GM19238 (cell line): ENCODE measurements around the gene GATAD2B.
"Not testable (repeated sequence)": the region's sequence is repeated elsewhere in the genome, so short reads cannot be mapped to it uniquely, and the experiment has no call there.

Experiments
- DNase-seq: peaks from one replicate; pipeline ENCODE4 v3.0.0; 2011; ENCODE audit warnings: low spot score; ENCODE audit not compliant: insufficient read length

The GATAD2B gene

DNA sequence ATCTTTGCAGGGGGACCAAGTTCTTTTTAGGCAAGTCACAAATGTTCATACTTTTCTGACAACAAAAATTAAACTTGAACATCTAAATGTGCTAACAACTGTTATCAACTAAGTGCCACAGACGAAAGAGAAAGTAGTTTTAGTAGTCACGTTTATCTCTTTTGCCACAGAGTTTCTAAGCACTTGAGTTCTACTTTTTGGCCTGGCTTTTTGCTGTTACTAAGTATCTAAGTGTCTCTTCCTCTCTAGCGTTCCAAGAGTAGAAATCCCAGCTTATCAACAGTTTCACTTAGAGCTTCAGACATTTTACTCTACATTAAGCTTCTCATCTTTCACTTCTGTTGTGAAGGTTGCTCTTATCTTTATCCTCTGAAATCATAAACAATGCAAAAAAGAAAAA lies 34.2 kb downstream of the GATAD2B start:
- DNase-seq = peak; percentile 19

DNA sequence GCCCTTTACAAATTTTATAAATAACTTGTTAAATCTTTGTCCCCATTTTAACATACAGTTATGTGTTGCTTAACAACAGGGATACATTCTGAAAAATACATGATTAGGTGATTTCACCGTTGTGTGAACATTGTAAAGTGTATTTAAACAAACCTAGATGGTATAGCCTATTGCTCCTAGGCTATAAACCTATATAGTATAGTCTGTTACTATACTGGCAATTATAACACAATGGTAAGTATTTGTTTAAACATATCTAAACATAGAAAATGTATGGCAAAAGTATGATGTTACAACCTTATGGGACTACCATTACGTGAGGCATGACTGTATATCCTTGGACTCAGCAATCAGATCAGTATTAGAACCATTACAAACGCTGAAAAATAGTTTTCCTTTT lies 36.6 kb downstream of the GATAD2B start:
- no peak for DNase-seq

DNA sequence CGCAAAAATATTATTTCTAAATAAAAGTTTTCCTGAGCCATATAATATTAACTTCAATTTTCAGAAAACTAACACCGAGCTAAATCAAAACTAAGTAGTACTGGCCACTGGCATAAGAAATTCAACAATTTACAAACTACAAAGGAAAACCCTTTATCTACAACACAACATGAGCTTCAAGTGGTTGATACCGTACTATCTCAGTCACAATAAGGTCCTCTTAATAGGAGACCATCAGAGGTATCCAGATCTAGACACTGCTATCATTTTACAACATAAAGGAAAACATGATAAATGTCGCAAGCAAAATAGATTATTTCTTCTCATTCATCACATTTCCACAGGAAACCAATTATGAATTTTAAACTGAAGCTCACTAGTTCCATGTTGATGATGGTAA lies 39.5 kb downstream of the GATAD2B start:
- DNase-seq = no peak

DNA sequence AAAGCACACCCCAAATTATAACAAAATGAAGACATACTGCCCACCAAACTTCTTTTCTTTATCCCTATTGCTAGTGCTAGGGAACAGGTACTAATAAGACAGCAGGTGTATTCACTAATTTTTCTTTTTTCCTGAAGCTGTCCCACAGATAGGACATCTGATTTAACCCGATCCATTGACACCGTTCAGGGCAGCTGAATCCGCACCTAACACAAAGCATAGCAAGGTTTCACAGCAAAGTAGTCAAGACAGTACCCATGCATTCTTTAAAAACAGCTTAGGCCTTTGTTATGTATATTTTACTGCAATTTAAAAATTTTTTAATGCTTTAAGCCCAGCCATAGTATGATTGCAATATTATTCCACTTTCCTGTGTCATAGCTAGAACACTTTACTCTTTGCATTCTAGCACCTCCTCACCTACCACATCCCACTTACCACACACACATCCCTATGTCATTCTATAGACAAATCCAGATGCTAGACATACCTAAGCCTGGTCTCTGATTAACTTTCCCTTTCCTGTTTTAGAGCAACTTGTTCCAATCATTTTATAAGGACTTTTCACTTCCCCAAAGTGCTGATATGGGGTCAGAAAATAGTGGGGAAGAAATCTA lies 40.4 kb downstream of the GATAD2B start:
- no peak for DNase-seq

DNA sequence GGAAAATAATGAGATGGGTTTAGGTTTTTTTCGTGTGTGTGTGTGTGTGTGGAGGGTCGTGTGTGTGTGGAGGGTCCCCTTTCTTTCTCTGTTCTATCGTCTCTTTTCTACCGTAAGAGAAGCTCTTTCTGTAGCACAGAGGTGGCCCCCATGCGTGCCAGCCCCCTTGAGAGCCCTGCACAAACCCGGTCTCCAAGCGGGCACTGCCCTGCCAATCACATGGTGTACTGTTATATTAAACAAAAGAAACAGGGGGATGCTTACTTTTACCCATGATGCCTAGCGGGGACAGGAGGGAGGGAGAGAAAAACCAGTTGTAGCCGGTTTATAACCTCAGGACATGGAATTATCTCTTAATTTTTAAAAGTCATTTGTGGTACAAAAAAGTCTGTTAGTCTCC lies 41.0 kb downstream of the GATAD2B start:
- DNase-seq = no peak

DNA sequence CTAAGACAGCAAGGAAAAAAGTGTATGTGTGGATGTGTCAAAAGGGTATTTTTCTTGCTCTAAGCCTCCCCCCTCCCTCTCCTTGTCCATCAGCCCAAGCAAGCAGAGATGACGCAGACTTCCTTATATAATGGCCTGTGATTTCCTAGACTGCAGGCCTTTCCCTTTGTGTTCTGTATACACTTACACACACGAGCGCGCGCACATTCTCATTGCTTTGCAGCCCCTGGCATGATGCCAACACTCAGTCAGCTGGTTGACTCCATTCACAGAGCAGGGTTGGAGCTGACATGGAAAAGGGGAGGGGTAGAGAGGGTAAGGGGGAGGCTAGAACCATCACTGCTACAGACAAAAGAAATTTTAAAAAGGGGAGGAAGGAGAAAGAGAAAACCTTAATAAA lies 41.8 kb downstream of the GATAD2B start:
- no peak for DNase-seq

DNA sequence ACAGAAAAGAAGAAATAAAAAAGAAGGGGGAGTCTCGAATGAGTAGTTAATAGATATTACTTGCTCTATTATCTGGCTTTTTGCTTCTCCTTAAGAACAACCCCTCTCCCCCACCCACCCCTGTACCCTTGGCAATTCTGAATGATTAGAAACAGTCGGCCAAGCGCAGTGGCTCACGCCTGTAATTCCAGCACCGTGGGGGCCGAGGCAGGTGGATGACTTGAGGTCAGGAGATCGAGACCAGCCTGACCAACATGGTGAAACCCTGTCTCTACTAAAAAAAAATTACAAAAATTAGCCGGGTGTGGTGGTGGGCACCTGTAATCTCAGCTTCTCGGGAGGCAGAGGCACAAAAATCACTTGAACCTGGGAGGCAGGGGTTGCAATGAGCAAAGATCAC lies 42.7 kb downstream of the GATAD2B start:
- DNase-seq = no peak

DNA sequence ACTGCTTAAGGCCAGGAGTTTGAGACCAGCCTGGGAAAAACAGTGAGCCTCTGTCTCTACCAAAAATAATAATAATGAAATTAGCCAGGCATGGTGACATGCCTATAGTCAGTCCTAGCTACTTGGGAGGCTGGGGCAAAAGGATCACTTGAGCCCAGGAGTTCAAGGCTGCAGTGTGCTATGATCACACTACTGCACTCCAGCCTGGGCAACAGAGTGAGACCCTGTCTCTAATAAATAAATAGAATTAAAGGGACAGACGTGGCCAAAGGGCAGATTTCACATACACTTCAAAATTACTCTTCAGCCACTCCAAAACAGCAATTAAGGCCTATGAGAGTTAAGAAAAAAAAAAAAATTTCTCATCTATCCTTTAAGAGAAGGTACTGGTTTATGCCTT lies 45.7 kb downstream of the GATAD2B start:
- no peak for DNase-seq

DNA sequence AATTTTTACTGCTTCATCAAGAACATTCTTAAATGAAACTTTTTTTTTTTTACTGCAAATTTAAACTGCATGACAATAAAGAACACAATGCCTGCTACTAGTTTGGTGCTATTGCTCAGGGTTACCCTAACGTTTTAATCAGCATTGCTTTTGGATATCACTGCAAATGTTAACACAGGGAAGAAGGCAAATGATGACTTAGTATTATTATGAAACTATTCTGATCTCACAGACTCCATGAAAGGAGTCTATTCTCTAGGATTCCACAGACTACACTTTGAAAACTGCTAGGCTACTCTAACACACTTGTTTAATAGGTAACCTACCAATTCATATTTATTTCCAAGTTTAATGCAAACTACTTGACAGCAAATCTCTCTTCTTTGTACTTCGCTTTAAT lies 49.8 kb downstream of the GATAD2B start:
- no peak for DNase-seq

DNA sequence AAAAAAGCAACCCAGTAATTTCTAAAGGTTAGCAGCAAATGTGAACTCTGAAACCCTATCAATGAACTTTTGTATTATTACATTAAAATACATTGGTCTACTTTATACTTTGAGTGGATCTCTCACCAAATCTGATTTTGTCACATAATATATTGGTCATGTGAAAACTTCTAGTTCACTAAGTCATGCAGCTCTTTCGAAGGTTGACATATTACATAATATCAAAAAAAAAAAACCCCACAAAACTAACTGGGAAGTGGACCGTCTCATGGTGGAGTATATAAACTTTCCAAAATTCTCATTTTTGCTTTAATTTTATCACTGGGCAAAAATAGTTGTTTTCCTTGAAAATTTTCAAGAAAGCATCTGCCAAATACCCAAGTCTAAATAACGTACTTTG lies 50.4 kb downstream of the GATAD2B start:
- no peak for DNase-seq

DNA sequence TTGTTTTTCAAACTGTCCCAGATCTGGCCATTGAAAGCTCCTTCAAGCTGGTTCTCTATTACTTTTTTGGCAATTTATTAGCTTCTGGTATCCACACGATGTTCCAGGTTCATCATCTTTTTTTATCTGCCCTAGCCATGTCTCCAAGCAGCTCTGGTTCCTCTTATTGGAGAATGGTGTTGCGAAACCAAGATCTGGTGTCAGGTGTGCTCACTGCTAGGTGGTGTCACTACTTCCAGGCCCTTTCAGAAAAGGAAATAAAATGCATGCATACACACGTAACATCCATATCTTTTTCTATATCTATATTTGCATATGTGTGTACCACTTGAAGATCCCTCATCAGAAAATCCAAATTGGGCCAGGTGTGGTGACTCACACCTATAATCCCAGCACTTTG lies 53.3 kb downstream of the GATAD2B start:
- no peak for DNase-seq

DNA sequence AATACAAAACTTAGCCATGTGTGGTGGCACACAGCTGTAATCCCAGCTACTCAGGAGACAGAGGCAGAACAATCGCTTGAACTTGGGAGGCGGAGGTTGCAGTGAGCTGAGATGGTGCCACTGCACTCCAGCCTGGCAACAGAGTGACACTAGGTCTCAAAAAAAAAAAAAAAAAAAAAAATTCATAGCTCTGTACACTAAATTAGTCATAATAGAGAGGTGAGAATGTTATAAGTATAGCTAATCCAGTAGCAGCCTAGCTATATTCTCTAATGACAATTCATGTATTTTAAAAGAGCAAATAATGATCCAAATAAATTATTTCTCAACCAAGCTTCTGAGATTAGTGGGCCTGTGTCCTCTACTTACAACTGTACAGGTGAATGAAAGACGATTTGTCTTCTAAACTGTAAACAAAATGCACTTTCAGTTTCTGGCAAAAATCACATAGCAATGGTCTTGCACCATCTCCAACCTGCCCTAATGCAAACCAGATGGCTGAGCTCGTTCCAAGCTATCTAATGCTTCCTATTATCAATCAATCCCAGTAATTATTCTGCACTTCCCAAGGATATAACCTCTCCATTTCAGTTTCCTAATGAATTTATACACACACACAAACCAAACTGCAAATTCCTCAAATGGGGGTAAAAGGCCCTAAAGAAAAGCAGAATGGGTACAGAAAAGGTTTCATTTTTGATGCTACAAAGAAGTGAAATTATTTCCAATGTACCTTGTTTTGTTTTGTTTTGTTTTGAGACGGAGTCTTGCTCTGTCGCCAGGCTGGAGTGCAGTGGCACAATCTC lies 56.5 kb downstream of the GATAD2B start:
- DNase-seq = no peak

DNA sequence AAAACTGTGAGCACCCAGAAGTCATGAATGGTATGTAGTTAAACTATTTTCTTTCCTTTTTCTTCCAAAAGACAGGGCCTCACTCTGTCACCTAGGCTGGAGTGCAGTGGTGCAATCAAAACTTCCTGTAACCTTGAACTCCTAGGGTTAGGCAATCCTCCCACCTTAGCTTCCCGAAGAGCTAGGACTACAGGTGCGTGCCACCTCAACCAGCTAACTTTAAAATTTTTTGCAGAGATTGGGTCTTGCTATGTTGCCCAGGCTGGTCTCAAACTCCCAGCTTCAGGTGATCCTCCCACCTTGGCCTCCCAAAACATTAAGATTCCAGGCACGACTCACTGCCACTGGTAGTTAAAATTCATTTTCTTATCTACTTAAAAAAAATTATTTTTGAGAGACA lies 62.5 kb downstream of the GATAD2B start:
- DNase-seq = no peak

DNA sequence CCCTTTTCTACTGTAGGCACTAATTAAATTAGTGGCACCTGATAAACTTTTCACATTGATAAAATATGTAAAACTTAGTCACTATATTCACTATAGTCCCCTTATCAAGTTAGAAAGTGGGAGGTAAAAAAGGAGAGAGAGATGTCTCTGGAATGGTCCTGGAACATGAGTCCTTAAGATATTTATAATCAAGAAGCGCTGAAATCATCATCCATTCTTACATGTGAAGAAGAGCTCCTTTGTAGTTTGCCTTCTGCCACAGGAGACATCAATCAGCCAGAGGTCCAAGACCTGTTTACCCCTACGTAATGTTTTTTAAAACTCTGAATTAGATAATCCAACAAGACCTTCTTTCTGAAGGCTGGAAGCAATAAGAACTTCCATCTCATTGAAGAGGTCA lies 65.3 kb downstream of the GATAD2B start:
- no peak for DNase-seq

DNA sequence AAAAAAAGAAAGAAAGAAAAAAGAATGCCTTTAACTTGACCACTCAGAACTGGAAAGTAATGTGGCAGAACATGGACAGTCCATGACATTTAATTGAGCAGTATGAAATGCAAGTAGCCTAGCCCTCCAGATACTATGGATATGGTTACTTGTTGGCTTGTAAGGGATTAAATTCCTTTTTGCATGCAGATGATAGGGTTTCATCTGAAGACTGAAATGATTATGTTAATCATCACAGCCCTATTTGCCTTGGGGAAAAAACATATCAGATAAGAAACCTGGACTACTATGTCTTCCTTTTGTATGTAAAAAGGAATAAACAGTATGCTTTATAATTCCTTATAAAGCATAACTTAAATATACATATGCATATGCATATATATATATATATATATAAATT lies 66.0 kb downstream of the GATAD2B start:
- DNase-seq = no peak

DNA sequence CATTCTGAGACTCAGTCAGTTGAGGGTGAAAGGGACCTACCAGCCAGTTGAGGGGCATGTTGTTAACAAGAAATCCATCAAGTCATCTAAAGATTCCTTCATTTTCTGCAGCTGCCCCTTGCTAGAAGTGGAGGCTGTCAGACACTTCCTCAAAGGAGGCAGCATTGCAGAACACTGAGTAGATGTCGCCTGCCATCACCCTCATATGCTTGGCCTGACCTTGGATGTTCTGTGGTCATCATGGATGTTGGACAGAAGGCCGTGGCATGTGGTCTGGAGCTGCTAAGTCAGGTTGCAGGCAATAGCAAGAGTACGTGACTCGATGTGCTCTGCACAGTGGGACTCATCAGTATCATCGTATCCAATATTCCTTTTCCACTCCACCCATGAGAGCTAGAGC lies 70.6 kb downstream of the GATAD2B start:
- no peak for DNase-seq

DNA sequence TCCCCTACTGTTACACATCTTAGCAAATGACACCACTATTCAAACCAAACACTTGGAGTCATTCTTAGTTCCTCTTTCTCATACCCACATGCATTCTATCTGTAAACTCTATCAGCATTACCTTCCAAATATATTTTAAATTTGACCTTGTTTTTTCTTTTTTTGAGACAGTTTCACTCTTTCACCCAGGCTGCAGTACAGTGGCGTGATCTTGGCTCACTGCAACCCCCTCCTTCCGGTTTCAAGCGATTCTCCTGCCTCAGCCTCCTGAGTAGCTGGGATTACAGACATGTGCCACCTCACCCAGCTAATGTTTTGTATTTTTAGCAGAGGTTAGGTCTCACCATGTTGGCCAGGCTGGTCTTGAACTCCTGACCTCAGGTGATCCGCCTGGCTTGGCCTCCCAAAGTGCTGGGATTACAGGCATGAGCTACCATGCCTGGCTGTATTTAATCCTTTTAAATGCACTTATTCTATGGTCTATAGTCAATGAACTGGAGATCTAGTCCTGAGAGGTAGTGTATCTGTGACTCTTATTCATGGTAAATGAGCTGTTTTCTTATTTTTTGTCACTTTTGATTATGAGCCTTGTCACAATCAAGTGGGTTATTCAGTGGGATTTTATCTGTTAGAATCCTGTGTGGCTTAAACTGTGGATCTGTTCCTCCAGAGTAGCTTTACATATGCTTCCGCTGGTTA lies 73.1 kb downstream of the GATAD2B start:
- peak; percentile 33 for DNase-seq

DNA sequence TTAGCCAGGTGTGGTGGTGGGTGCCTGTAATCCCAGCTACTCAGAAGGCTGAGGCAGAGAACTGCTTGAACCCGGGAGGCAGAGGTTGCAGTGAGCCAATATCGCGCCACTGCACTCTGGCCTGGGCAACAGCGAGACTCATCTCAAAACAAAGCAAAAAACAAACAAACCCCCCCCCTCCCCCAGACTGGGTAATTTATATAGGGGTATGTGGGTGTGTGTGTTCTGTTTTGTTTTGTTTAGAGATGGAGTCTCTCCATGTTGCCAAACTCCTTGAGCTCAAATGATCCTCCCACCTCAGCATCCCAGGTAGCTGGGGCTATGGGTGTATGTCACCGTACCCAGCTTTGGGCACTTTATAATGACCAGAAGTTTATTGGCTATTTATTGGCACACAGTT lies 74.0 kb downstream of the GATAD2B start:
- no peak for DNase-seq

DNA sequence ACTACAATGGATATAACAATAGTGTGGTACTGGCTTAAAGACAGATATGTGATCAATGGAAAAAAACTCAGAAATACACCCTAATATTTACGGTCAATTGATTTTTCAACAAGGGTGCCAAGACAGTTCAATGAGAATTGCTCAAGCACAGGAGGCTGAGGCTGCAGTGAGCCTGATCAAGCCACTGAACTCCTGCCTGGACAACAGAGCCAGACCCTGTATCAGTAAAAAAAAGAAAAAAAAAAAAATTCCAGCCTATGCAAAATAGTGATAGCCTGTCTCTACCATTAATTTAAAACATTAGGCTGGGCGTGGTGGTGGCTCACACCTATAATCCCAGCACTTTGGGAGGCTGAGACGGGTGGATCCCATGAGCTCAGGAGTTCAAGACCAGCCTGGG lies 77.6 kb downstream of the GATAD2B start:
- no peak for DNase-seq

DNA sequence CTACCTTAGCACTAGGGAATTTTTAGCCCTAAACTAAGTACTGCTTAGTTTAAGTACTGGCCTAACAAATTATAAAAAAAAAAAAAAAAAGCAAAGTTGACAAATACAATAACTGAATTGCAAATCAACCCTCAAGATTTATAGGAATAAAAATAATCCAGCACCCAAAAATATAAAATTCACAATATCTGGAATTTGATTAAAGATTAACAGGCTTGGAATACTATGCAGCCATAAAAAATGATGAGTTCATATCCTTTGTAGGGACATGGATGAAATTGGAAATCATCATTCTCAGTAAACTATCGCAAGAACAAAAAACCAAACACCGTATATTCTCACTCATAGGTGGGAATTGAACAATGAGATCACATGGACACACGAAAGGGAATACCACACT lies 78.4 kb downstream of the GATAD2B start:
- not testable (repeated sequence) for DNase-seq

DNA sequence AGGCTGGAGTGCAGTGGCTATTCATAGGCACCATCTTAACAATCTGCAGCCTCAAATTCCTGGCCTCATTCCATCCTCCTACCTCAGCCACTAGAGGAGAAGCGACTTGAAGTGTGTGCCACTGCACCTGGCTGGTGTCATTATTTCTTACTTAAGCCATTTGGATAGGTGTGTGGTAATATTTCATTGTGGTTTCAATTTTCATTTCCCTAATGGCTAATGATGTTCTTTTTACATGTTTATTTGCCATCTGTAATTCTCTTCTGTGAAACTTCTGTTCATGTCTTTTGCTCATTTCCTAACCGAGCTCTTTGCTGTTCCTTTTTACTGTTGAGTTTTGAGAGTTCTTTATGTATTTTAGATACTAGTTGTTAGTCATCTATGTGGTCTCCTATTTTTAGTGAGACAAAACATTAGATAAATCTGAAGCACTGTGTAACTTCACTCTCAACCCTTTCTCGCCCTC lies 80.7 kb downstream of the GATAD2B start:
- no peak for DNase-seq

DNA sequence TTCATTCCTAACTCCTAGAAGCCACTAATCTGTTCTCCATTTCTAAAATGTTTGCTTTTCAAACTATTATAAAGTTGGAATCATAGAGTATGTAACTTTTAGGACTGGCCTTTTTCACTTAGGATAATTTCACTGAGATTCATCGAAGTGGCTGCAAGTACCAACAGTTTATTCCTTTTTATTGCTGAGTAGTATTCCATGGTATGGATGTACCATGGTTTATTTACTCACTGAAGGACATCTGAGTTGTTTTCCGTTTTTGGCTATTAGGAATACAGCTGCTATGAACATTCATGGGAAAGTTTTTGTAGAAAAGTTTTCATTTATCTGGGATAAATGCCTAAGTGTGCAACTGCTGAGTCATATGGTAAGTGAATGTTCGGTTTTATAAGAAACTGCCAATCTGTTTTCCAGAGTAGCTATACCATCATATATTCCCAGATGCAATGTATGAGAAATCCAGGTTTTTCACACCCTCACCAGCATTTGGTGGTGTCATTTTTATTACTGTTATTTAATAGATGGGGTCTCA lies 81.2 kb downstream of the GATAD2B start:
- DNase-seq = no peak
